K562 treated with DMSO at 1 percent for 4 hours (cell line): ENCODE data around the gene SNUPN. TPM values are rescaled to one million over a fixed set of nuclear protein-coding genes. Genes with fewer than 3 reads are reported as not detected.

Experiments used
- total RNA-seq: library from RNA; unstranded; fragments of 300-600 nt; gene quantifications from 2 replicates; pipeline ENCODE4 v1.2.3, GENCODE V29; 2022; ENCODE audit not compliant: insufficient read depth

Gene SNUPN
- total RNA-seq, result 13.2 and 16.3 TPM in 2 replicates

DNA sequence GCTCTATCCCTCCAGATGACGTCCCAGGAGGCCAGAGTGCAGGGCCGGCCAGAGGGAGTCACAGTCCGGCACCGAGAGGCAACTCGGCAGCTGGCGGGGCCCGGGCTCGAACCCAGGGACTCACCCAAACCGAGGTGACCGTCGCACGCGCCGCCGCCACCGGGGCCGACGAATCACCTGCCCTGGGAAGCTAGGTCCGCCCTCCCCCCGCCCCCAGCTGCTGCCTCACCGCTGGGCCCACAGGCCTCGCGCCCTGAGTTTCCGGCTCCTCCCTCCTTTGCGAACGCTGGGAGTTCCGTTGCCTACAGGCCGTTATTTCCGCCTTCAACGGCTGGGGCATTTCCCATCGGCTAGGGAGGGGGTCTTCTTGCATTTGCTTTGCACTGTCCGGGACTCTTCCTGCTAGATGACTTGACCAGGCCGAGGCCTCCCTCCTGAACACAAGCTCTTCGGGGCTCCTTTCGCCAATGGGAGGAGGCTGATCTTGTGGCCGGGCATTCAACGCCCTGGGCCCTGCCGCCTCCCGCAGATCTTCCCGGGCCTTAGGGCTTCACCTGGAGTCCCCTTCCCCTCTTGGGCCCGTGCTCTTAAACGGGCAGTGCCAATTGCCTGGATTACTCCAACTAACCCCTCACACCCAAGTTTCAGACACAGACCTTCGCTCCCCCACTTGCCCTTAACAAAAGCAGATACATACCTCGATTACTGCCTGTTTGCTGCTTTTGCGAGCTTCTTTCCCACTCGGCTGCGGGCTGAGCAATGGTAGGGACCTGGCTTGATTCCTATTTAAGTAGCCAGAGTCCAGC lies at the start of gene SNUPN:
Gene SNUPN (minus strand): TSS at position 184 of the 806 bp plus-strand sequence. CDS start 4,674 bp downstream, outside the sequence.

GRCh38 chr15:75647370-75648155 lies 22.0 kb upstream of the SNUPN start, which contains the start of gene SNX33:
Gene SNX33 (plus strand): TSS chr15:75647912. CDS start chr15:75649103, 1,191 bp downstream.

DNA sequence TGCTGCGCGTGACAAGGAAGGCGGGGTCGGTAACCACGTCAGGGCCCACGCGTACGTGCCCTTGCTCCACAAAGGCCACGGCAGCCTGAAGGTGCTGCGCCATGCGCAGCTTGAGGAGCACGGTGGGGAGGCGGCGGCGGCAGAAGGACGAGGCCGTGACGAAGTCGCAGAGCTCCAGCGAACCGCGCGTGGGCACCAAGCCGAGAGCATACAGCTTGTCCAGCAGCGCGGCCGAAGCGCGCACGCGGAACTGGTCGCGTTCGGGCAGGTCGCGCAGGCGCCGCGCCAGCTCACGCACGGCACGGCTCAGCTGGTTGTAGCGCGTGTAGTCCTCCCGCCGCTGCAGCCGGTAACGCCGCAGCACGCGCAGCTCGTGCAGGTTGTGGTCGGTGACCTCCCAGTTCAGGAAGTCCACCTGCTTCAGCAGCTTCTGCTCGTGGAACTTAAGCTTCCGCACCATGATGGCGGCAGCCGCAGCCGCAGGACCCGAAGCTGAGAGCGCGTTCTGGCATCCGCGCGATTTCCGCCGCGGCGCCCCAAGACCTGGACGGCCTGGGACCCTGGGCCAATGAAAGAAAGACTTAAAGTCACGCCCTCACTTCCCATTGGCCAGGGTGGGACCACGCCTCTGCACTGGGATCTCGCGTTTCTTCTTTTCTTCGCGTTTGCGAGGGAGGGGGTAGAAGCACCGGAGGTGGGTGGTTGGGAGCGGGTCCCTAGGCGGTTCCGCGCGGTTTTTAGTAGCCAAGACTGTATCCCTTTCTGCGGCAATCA lies 14.4 kb upstream of the SNUPN start, which contains the start of gene IMP3:
Gene IMP3 (minus strand): TSS at position 516 of the 774 bp plus-strand sequence. CDS start 56 bp downstream, at position 460.

DNA sequence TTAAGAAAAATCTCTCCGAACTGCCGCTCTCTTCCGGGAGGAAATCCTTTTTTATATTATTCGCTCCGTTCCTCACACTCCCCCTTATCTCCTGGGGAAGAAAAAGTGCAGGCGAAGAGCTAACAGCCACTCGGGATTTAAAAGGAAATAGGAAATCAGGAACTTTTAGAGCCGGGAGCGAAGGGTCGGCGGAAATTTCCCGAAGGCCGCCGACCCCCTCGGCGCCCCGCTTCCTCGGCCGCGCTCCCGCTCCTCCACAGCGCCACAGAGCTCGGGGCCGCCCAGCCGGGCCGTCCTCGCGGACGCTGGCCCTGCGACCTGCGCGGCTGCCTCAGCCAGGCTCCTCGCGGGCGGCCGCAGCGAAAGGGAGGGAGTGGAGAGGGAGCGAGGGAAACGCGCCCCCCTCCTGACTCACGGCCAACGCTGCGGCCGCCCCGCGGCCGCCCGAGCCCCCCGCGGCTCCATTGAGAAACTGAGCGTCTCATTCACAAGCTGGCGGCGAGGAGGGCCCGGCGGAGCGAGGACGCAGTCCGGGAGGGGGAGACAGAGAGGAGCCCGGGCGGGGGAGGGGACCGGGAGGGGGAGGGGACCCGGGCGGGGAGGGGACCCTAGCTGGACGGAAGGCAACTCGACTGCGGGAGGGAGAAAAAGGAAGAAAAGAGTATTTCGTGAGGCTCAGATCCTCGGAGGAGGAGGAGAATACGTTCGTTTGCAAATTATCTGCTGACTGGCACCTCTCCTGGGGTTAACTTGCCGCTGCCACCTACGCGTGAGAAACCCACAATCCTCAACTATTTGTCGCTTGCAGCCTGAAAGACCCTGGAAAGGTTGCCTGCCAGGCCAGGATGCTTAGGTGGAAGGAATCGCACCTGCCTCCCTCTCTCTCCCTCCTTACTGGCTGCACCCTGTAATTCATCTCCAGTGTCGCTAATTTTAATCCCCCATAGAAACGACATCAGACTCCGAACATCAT lies 46.3 kb downstream of the SNUPN start, which contains the start of gene PTPN9:
Gene PTPN9 (minus strand): TSS at position 368 of the 973 bp plus-strand sequence. CDS start 539 bp downstream, outside the sequence.

Other genes starting within 250 kb of the SNUPN start
- gene SIN3A, start 174.0 kb downstream of the SNUPN start, total RNA-seq, result 15.3 and 17.8 TPM in 2 replicates
- 16.3 and 17.5 TPM in 2 replicates for gene PTPN9, start 46.4 kb downstream of the SNUPN start, total RNA-seq
- gene IMP3, start 14.5 kb upstream of the SNUPN start, total RNA-seq, result 150 and 174 TPM in 2 replicates
- gene SNX33, start 22.2 kb upstream of the SNUPN start, total RNA-seq, result 6.6 and 10.6 TPM in 2 replicates
- 0.27 and 0.64 TPM in 2 replicates for gene CSPG4, start 87.1 kb upstream of the SNUPN start, total RNA-seq
- 3.8 and 8.5 TPM in 2 replicates for gene UBE2Q2, start 217.7 kb upstream of the SNUPN start, total RNA-seq